ENCODE data around the gene CTU2. TPM values are rescaled to one million over a fixed set of nuclear protein-coding genes. Genes with fewer than 3 reads are reported as not detected.

The CTU2 gene
- total and polyA plus RNA-seq, 9 of the 15 experiments (the other 6 are each of a cell fraction or from before 2014, with no cell fraction given): 1.3 to 105 (median 23.2) TPM

- no peak for TF ChIP-seq GTF3C2 (IDR thresholded peaks at IDR 0.05; ENCODE audit: borderline replicate concordance, extremely low read depth, insufficient read length)
- no peak for TF ChIP-seq ZFP36 (IDR thresholded peaks at IDR 0.05; ENCODE audit: low read depth, low read length, partially characterized antibody)
- TF ChIP-seq ZNF354B (CRISPR knock-in tag; IDR thresholded peaks at IDR 0.05): no peak
- no peak for TF ChIP-seq RBM39 (optimal IDR thresholded peaks at IDR 0.05; ENCODE audit: low read depth, low read length)
- TF ChIP-seq MXI1 (IDR thresholded peaks at IDR 0.05; ENCODE audit: low read depth, low read length): no peak
- 0 out of 2 replicates have a peak, but pooled peaks have one; percentile 31 for TF ChIP-seq ARID4B (CRISPR knock-in tag; IDR thresholded peaks at IDR 0.05)
- TF ChIP-seq ZBTB33 (CRISPR knock-in tag; IDR thresholded peaks at IDR 0.05): peak; percentile 84
- TF ChIP-seq ZSCAN32 (CRISPR knock-in tag; IDR thresholded peaks at IDR 0.05): no peak
- no peak for TF ChIP-seq ETV1 (tag; conservative IDR thresholded peaks at IDR 0.05; ENCODE audit: low read depth)
- TF ChIP-seq KAT2B (IDR thresholded peaks at IDR 0.05; ENCODE audit: low read depth, low read length): no peak
- no peak for TF ChIP-seq POLR2A (conservative IDR thresholded peaks at IDR 0.05)
- no peak for TF ChIP-seq PRPF4 (IDR thresholded peaks at IDR 0.05; ENCODE audit: insufficient read depth, low read depth, low read length, poor library complexity, severe bottlenecking)
- TF ChIP-seq ZNF655 (CRISPR knock-in tag; IDR thresholded peaks at IDR 0.05): no peak
- TF ChIP-seq RBM22 (IDR thresholded peaks at IDR 0.05; ENCODE audit: low read depth, low read length, poor library complexity, severe bottlenecking): peak; percentile 71
- TF ChIP-seq MED1 (CRISPR knock-in tag; IDR thresholded peaks at IDR 0.05; ENCODE audit: borderline replicate concordance): no peak
- no peak for TF ChIP-seq PTTG1 (tag; IDR thresholded peaks at IDR 0.05; ENCODE audit: low read depth)
Measured at GRCh38 chr16:88738151-88739084, 32.1 kb downstream of the CTU2 start (continued).
